NOMO-1 treated with dmso at 0.1 percent for 144 hours (cell line): ENCODE data around the gene EPB41L2.

ENCODE experiments used
- DNase-seq: peaks from one replicate; lab custom pipeline; 2025; ENCODE audit not compliant: unreplicated experiment; lab: John Stamatoyannopoulos, UW

EPB41L2 gene

GRCh38 chr6:130873746-130874145, 189.3 kb downstream of the EPB41L2 start:
- no peak for DNase-seq

- DNase-seq = peak; percentile 4
Measured at GRCh38 chr6:130872250-130873095, 190.6 kb downstream of the EPB41L2 start.

- DNase-seq = no peak
Measured at GRCh38 chr6:130870179-130870880, 192.7 kb downstream of the EPB41L2 start.

- DNase-seq = no peak
Measured at GRCh38 chr6:130869681-130870080, 193.4 kb downstream of the EPB41L2 start.

- DNase-seq = no peak
Measured at GRCh38 chr6:130865793-130866192, 197.3 kb downstream of the EPB41L2 start.

- no peak for DNase-seq
Measured at GRCh38 chr6:130864344-130864743, 198.7 kb downstream of the EPB41L2 start.

GRCh38 chr6:130863415-130864230, 199.4 kb downstream of the EPB41L2 start:
- no peak for DNase-seq

GRCh38 chr6:130862370-130862769, 200.7 kb downstream of the EPB41L2 start:
- DNase-seq = no peak

- no peak for DNase-seq
Measured at GRCh38 chr6:130859161-130859867, 203.7 kb downstream of the EPB41L2 start.

GRCh38 chr6:130858498-130859160, 204.4 kb downstream of the EPB41L2 start:
- no peak for DNase-seq

GRCh38 chr6:130858054-130858453, 205.0 kb downstream of the EPB41L2 start:
- DNase-seq = no peak

- DNase-seq = no peak
Measured at GRCh38 chr6:130853555-130854183, 209.4 kb downstream of the EPB41L2 start.

- DNase-seq = no peak
Measured at GRCh38 chr6:130852844-130853554, 210.0 kb downstream of the EPB41L2 start.

GRCh38 chr6:130851026-130851425, 212.0 kb downstream of the EPB41L2 start:
- no peak for DNase-seq

GRCh38 chr6:130849594-130849993, 213.5 kb downstream of the EPB41L2 start:
- DNase-seq = no peak

GRCh38 chr6:130848945-130849344, 214.1 kb downstream of the EPB41L2 start:
- no peak for DNase-seq

- no peak for DNase-seq
Measured at GRCh38 chr6:130847001-130847910, 215.8 kb downstream of the EPB41L2 start.

GRCh38 chr6:130846501-130846900, 216.5 kb downstream of the EPB41L2 start:
- DNase-seq = no peak
